Measurements from ENCODE around the gene LOC101059915.
A peak's percentile ranks its signal among the peaks of the same experiment; 100 is the strongest.
"Not testable (repeated sequence)": the region's sequence is repeated elsewhere in the genome, so short reads cannot be mapped to it uniquely, and the experiment has no call there.

Gene LOC101059915

DNA sequence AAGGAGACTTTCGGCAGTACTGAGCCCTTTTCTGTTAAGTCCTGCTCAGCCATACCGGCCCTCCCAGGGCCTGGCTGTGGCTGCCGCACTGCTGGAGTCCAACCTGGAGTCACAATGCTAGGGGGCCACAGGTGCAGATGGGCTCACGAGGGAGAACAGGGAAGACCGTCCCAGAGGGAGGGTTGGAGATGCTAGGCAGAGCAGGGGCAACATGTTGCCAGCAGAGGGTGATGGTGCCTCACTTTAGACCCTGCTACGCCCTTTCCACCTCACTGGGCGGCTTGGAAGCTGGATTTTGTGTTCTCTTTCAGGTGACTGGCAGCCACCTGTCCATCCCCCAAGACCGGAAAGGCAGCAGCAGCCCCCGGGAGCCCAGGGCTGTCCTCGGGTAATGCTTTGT is 2.6 kb downstream of the LOC101059915 start:
- DNase-seq (ENCODE audit: low spot score); H3K9me2 ChIP-seq (ENCODE audit: insufficient read depth, low read length); H4K20me1 ChIP-seq (ENCODE audit: insufficient read depth, low read length); BruUV-seq (replicated peaks); H3K4me2 ChIP-seq (ENCODE audit: low read length); H3K79me2 ChIP-seq (ENCODE audit: insufficient read depth, low read depth, low read length); H3K27ac ChIP-seq (ENCODE audit: low read depth, low read length, poor library complexity, severe bottlenecking); H2AFZ ChIP-seq (ENCODE audit: low read length); CTCF ChIA-PET (ENCODE audit: unreplicated experiment); H3K9me3 ChIP-seq (ENCODE audit: low read length); POLR2A ChIA-PET; intact Hi-C loops (cut with micrococcal nuclease; ENCODE audit: unreplicated experiment); H3K4me1 ChIP-seq (ENCODE audit: insufficient read depth, low read length, poor library complexity, severe bottlenecking); H3K36me3 ChIP-seq (ENCODE audit: insufficient read depth, low read length); H3K4me3 ChIP-seq (ENCODE audit: low read depth, low read length, poor library complexity, severe bottlenecking): not testable (repeated sequence)
- peak; percentile 40 for TF ChIP-seq CTCF (conservative IDR thresholded peaks at IDR 0.05; ENCODE audit: low read length)

DNA sequence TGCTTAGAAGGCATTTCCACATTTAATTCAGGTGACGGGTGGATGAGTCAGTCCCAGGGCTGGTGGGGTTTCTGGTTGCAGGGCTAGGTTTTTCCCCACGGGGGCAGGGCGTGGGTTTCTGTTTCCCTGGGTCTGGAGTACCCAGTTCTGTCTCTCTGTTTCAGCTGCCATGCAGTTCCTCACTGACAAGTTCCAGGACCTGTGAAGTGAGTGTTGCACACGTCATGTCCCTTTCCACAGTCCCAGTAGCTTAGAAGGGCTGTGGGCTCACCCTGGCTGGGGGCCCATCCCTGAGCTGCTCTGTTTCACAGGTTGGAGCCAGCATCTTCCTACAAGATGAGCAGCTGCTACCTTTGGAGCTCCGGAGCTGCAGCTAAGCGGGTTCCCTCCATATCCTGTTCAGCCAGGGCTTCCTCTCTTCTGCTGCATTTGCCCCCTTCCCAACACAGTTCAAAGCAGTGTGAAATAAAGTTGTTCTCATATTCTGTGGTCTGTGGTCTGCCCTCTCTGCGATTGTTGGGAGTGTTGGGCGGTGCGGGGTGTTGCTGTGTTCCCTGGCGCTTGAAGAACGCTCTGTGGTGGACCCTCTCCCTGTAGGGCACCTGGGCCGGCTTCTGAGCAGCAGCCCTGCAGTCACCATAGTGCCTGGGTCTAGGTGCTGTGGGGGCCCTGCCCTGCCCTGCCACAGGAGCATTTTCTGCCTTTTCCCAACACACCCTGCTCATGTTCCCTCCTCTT is 3.9 kb downstream of the LOC101059915 start:
- BruUV-seq (replicated peaks), result no TSS peak
- intact Hi-C loops (cut with micrococcal nuclease; ENCODE audit: unreplicated experiment), result no loop called here
- ChIA-PET POLR2A (no interaction called here), CTCF (ENCODE audit: unreplicated experiment) (no interaction called here)
- Histone ChIP-seq H3K9me2 (ENCODE audit: insufficient read depth, low read length) (no peaks in the 10 kb centered on the region), H3K27ac (ENCODE audit: low read depth, low read length, poor library complexity, severe bottlenecking) (no peak overlapping the region), H3K4me2 (ENCODE audit: low read length) (no peak overlapping the region), H3K4me1 (ENCODE audit: insufficient read depth, low read length, poor library complexity, severe bottlenecking) (no peaks in the 10 kb centered on the region), H3K9me3 (ENCODE audit: low read length) (no peaks in the 10 kb centered on the region), H3K79me2 (ENCODE audit: insufficient read depth, low read depth, low read length) (no peaks in the 10 kb centered on the region), H3K36me3 (ENCODE audit: insufficient read depth, low read length) (no peaks in the 10 kb centered on the region), H2AFZ (ENCODE audit: low read length) (no peak overlapping the region), H3K4me3 (ENCODE audit: low read depth, low read length, poor library complexity, severe bottlenecking) (no peak overlapping the region), H4K20me1 (ENCODE audit: insufficient read depth, low read length) (no peaks in the 10 kb centered on the region)
- DNase-seq (ENCODE audit: low spot score), result no peak
- TF ChIP-seq EZH2phosphoT487 (IDR thresholded peaks at IDR 0.05; ENCODE audit: borderline replicate concordance, low read depth, low read length) (no peak), CTCF (conservative IDR thresholded peaks at IDR 0.05; ENCODE audit: low read length) (no peak)

DNA sequence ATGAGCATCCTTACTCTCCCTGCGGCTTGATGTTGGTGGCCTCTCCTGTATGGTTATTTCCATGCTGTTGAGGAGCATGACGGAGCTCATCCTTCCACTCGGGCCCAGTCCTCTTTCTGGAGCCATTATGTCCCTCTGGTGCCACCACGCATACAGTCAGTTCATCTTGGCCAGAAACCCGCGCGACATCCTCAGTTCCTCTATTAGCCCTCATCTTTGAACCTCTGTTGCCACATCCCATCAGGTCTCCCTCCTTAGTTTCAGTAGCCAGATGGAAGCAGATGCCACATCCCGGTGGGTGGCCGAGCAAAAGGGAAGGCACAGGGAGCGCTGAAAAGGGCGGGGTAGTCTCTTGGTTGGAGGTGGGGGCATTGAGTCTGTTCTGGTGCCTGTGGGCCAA is 4.6 kb downstream of the LOC101059915 start:
- intact Hi-C loops (cut with micrococcal nuclease; ENCODE audit: unreplicated experiment), result no loop called here
- Histone ChIP-seq H3K4me1 (ENCODE audit: insufficient read depth, low read length, poor library complexity, severe bottlenecking) (no peaks in the 10 kb centered on the region), H4K20me1 (ENCODE audit: insufficient read depth, low read length) (no peaks in the 10 kb centered on the region), H2AFZ (ENCODE audit: low read length) (no peak overlapping the region), H3K4me3 (ENCODE audit: low read depth, low read length, poor library complexity, severe bottlenecking) (no peak overlapping the region), H3K79me2 (ENCODE audit: insufficient read depth, low read depth, low read length) (no peaks in the 10 kb centered on the region), H3K9me3 (ENCODE audit: low read length) (no peaks in the 10 kb centered on the region), H3K9me2 (ENCODE audit: insufficient read depth, low read length) (no peaks in the 10 kb centered on the region), H3K27ac (ENCODE audit: low read depth, low read length, poor library complexity, severe bottlenecking) (no peak overlapping the region), H3K4me2 (ENCODE audit: low read length) (no peak overlapping the region), H3K36me3 (ENCODE audit: insufficient read depth, low read length) (no peaks in the 10 kb centered on the region)
- CTCF ChIA-PET (ENCODE audit: unreplicated experiment), result no interaction called here
- POLR2A ChIA-PET, result no interaction called here
- DNase-seq (ENCODE audit: low spot score), result no peak
- no TSS peak for BruUV-seq (replicated peaks)
- TF ChIP-seq CTCF (conservative IDR thresholded peaks at IDR 0.05; ENCODE audit: low read length) (no peak), EZH2phosphoT487 (IDR thresholded peaks at IDR 0.05; ENCODE audit: borderline replicate concordance, low read depth, low read length) (no peak)

DNA sequence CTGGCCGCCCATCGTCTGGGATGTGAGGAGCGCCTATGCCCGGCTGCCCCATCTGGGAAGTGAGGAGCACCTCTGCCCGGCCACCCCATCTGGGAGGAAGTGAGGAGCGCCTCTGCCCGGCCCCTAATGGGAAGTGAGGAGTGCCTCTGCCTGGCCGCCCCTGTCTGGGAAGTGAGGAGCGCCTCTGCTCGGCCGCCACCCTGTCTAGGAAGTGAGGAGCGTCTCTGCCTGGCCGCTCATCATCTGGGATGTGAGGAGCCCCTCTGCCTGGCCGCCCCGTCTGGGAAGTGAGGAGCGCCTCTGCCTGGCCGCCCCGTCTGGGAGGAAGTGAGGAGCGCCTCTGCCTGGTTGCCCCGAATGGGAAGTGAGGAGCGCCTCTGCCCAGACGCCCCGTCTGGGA is 8.3 kb downstream of the LOC101059915 start:
- CTCF ChIA-PET (ENCODE audit: unreplicated experiment); H3K79me2 ChIP-seq (ENCODE audit: insufficient read depth, low read depth, low read length); H3K36me3 ChIP-seq (ENCODE audit: insufficient read depth, low read length); H2AFZ ChIP-seq (ENCODE audit: low read length); intact Hi-C loops (cut with micrococcal nuclease; ENCODE audit: unreplicated experiment); H3K9me2 ChIP-seq (ENCODE audit: insufficient read depth, low read length); POLR2A ChIA-PET; H3K4me2 ChIP-seq (ENCODE audit: low read length); DNase-seq (ENCODE audit: low spot score); H4K20me1 ChIP-seq (ENCODE audit: insufficient read depth, low read length); H3K4me1 ChIP-seq (ENCODE audit: insufficient read depth, low read length, poor library complexity, severe bottlenecking); H3K4me3 ChIP-seq (ENCODE audit: low read depth, low read length, poor library complexity, severe bottlenecking); H3K27ac ChIP-seq (ENCODE audit: low read depth, low read length, poor library complexity, severe bottlenecking); BruUV-seq (replicated peaks); H3K9me3 ChIP-seq (ENCODE audit: low read length): not testable (repeated sequence)

Measured in OCI-LY7 (cell line).